NCI-H748 treated with DMSO at 0.1 percent for 48 hours (cell line): ENCODE results near the gene SLC25A26.

ENCODE experiments used
- DNase-seq: peaks from one replicate; lab custom pipeline; 2025; lab: John Stamatoyannopoulos, UW

SLC25A26 gene

GRCh38 chr3:66396888-66397287, 176.1 kb downstream of the SLC25A26 start:
- no peak for DNase-seq

GRCh38 chr3:66397745-66398144, 176.9 kb downstream of the SLC25A26 start:
- DNase-seq, result no peak

GRCh38 chr3:66398228-66399025, 177.6 kb downstream of the SLC25A26 start:
- no peak for DNase-seq

- DNase-seq, result no peak
Observed at GRCh38 chr3:66399529-66400232, 178.9 kb downstream of the SLC25A26 start.

GRCh38 chr3:66400411-66401156, 179.8 kb downstream of the SLC25A26 start:
- DNase-seq, result no peak

- no peak for DNase-seq
Observed at GRCh38 chr3:66401157-66401550, 180.4 kb downstream of the SLC25A26 start.

- no peak for DNase-seq
Observed at GRCh38 chr3:66401675-66402491, 181.1 kb downstream of the SLC25A26 start.

- no peak for DNase-seq
Observed at GRCh38 chr3:66402596-66403290, 181.9 kb downstream of the SLC25A26 start.

- DNase-seq, result no peak
Observed at GRCh38 chr3:66403323-66403990, 182.7 kb downstream of the SLC25A26 start.

GRCh38 chr3:66404197-66404596, 183.4 kb downstream of the SLC25A26 start:
- DNase-seq, result no peak

GRCh38 chr3:66404903-66405700, 184.3 kb downstream of the SLC25A26 start:
- DNase-seq, result no peak

GRCh38 chr3:66405701-66406091, 184.9 kb downstream of the SLC25A26 start:
- no peak for DNase-seq

- no peak for DNase-seq
Observed at GRCh38 chr3:66406163-66406562, 185.4 kb downstream of the SLC25A26 start.

GRCh38 chr3:66406831-66407610, 186.2 kb downstream of the SLC25A26 start:
- DNase-seq, result no peak

GRCh38 chr3:66407611-66408218, 186.9 kb downstream of the SLC25A26 start:
- no peak for DNase-seq

- DNase-seq, result no peak
Observed at GRCh38 chr3:66409771-66410754, 189.3 kb downstream of the SLC25A26 start.

GRCh38 chr3:66410976-66411375, 190.2 kb downstream of the SLC25A26 start:
- DNase-seq, result no peak
